H9 (cell line): ENCODE data around the gene BDP1. TPM values are rescaled to one million over a fixed set of nuclear protein-coding genes. Genes with fewer than 3 reads are reported as not detected.

Experiments used
- DNase-seq: peaks from one replicate; pipeline ENCODE4 v3.0.0-alpha.2; 2017
- H2AFZ ChIP-seq: one replicate; pipeline ENCODE4 v1.6.1; 2013; ENCODE audit warnings: mild to moderate bottlenecking, low read length, control low read depth, moderate library complexity
- H2AK5ac ChIP-seq: 2 replicates; pipeline ENCODE4 v1.6.1; 2013; ENCODE audit warnings: low read length, control low read depth, mixed read lengths; ENCODE audit not compliant: insufficient read length
- H2BK120ac ChIP-seq: one replicate; pipeline ENCODE4 v1.6.1; 2013; ENCODE audit warnings: low read depth, mild to moderate bottlenecking, low read length, control low read depth, inconsistent platforms; ENCODE audit not compliant: poor library complexity, severe bottlenecking
- H2BK12ac ChIP-seq: 2 replicates; pipeline ENCODE4 v1.6.1; 2013; ENCODE audit warnings: low read length, control low read depth, mixed read lengths, low read depth; ENCODE audit not compliant: insufficient read length
- H2BK15ac ChIP-seq: 2 replicates; pipeline ENCODE4 v1.6.1; 2013; ENCODE audit warnings: low read depth, low read length, control low read depth
- H2BK20ac ChIP-seq: one replicate; pipeline ENCODE4 v1.6.1; 2013; ENCODE audit warnings: low read depth, mild to moderate bottlenecking, low read length, control low read depth, inconsistent platforms; ENCODE audit not compliant: poor library complexity, severe bottlenecking
- H2BK5ac ChIP-seq: 2 replicates; pipeline ENCODE4 v1.6.1; 2013; ENCODE audit warnings: low read length, control low read depth, mixed read lengths; ENCODE audit not compliant: insufficient read length
- H3K14ac ChIP-seq: 2 replicates; pipeline ENCODE4 v1.6.1; 2013; ENCODE audit warnings: low read length, control low read depth; ENCODE audit not compliant: insufficient read depth
- H3K18ac ChIP-seq: 2 replicates; pipeline ENCODE4 v1.6.1; 2013; ENCODE audit warnings: low read depth, mild to moderate bottlenecking, mixed read lengths, low read length, control low read depth; ENCODE audit not compliant: insufficient read length
- H3K23ac ChIP-seq: 2 replicates; pipeline ENCODE4 v1.6.1; 2013; ENCODE audit warnings: low read length, control low read depth, mixed read lengths, low read depth; ENCODE audit not compliant: insufficient read length
- H3K23me2 ChIP-seq: 2 replicates; pipeline ENCODE4 v1.6.1; 2013; ENCODE audit warnings: low read depth, mild to moderate bottlenecking, mixed read lengths, low read length, control low read depth; ENCODE audit not compliant: insufficient read length, poor library complexity, severe bottlenecking
- H3K27ac ChIP-seq: 2 replicates; pipeline ENCODE4 v1.5.1; 2013; ENCODE audit warnings: low read length, control low read depth, mixed read lengths, low read depth; ENCODE audit not compliant: insufficient read length
- H3K27me3 ChIP-seq: 2 replicates; pipeline ENCODE4 v1.6.1; 2013; ENCODE audit warnings: low read length, control low read depth, inconsistent platforms; ENCODE audit not compliant: insufficient read depth
- H3K4ac ChIP-seq: 2 replicates; pipeline ENCODE4 v1.6.1; 2013; ENCODE audit warnings: low read depth, mild to moderate bottlenecking, control low read depth, inconsistent platforms, low read length, moderate library complexity
- H3K4me1 ChIP-seq: 2 replicates; pipeline ENCODE4 v1.6.1; 2013; ENCODE audit warnings: low read length, control low read depth, inconsistent platforms; ENCODE audit not compliant: insufficient read depth
- H3K4me2 ChIP-seq: 2 replicates; pipeline ENCODE4 v1.6.1; 2013; ENCODE audit warnings: low read length, control low read depth, mixed read lengths; ENCODE audit not compliant: insufficient read length, insufficient read depth
- H3K56ac ChIP-seq: 2 replicates; pipeline ENCODE4 v1.6.1; 2013; ENCODE audit warnings: low read depth, mild to moderate bottlenecking, mixed read lengths, low read length, control low read depth; ENCODE audit not compliant: insufficient read length
- H3K79me1 ChIP-seq: 2 replicates; pipeline ENCODE4 v1.6.1; 2013; ENCODE audit warnings: low read depth, mild to moderate bottlenecking, moderate library complexity, low read length, control low read depth, inconsistent platforms; ENCODE audit not compliant: insufficient read depth, poor library complexity, severe bottlenecking
- H3K79me2 ChIP-seq: 2 replicates; pipeline ENCODE4 v1.6.1; 2013; ENCODE audit warnings: low read length, control low read depth, inconsistent platforms; ENCODE audit not compliant: insufficient read depth
- H3K9ac ChIP-seq: 2 replicates; pipeline ENCODE4 v1.6.1; 2013; ENCODE audit warnings: low read length, control low read depth, mixed read lengths; ENCODE audit not compliant: insufficient read length; ENCODE audit errors: extremely low read depth
- H3K9me3 ChIP-seq: one replicate; pipeline ENCODE4 v1.6.1; 2013; ENCODE audit warnings: low read depth, low read length, inconsistent platforms; ENCODE audit not compliant: control insufficient read depth
- H3T11ph ChIP-seq: one replicate; pipeline ENCODE4 v1.6.1; 2013; ENCODE audit warnings: mild to moderate bottlenecking, low read length, control low read depth, inconsistent platforms
- H4K20me1 ChIP-seq: one replicate; pipeline ENCODE4 v1.6.1; 2013; ENCODE audit not compliant: control insufficient read depth, insufficient read length, insufficient read depth
- H4K5ac ChIP-seq: 2 replicates; pipeline ENCODE4 v1.6.1; 2013; ENCODE audit warnings: low read depth, mild to moderate bottlenecking, mixed read lengths, low read length, control low read depth; ENCODE audit not compliant: insufficient read length
- H4K8ac ChIP-seq: replicated peaks from 2 replicates; pipeline ENCODE4 v1.6.1; 2013; ENCODE audit warnings: low read length, control low read depth, mixed read lengths, low read depth; ENCODE audit not compliant: insufficient read length
- H4K91ac ChIP-seq: 2 replicates; pipeline ENCODE4 v1.6.1; 2013; ENCODE audit warnings: low read depth, mild to moderate bottlenecking, moderate library complexity, mixed read lengths, low read length, control low read depth; ENCODE audit not compliant: insufficient read length
- H3K27ac Mint-ChIP-seq, 3 experiments: 2 replicates in 2 of 3; 3 replicates in 1 of 3; pipeline ENCODE4 v1.8.0; 2020 to 2021; ENCODE audit warnings: mixed read lengths in 3 of 3, mild to moderate bottlenecking in 1 of 3, moderate library complexity in 1 of 3
- H3K27me3 Mint-ChIP-seq: 2 replicates; pipeline ENCODE4 v1.8.0; 2021; ENCODE audit warnings: low read depth, mild to moderate bottlenecking, moderate library complexity, mixed read lengths
- H3K36me3 Mint-ChIP-seq, 3 experiments: 2 replicates in 2 of 3; 3 replicates in 1 of 3; pipeline ENCODE4 v1.8.0; 2020 to 2021; ENCODE audit warnings: low read depth in 3 of 3, mixed read lengths in 3 of 3; ENCODE audit not compliant: insufficient read depth in 1 of 3
- H3K4me1 Mint-ChIP-seq, 2 experiments: 2 replicates each; pipeline ENCODE4 v1.8.0; 2020; ENCODE audit warnings: mixed read lengths in 2 of 2
- H3K4me3 Mint-ChIP-seq, 2 experiments: 2 replicates in 1 of 2; 3 replicates in 1 of 2; pipeline ENCODE4 v1.8.0; 2020 to 2021; ENCODE audit warnings: mild to moderate bottlenecking in 2 of 2, mixed read lengths in 2 of 2, moderate library complexity in 1 of 2
- H3K9me3 Mint-ChIP-seq, 2 experiments: 2 replicates in 1 of 2; 3 replicates in 1 of 2; pipeline ENCODE4 v1.8.0; 2020; ENCODE audit warnings: mild to moderate bottlenecking in 2 of 2, mixed read lengths in 2 of 2, moderate library complexity in 1 of 2
- WGBS: extraction: QIAGEN DNeasy Blood & Tissue Kit; methylation state at CpG from one replicate; pipeline ENCODE4 v1.1.7; 2013; ENCODE audit warnings: missing lambda C conversion rate, low lambda C conversion rate, mixed read lengths; ENCODE audit not compliant: insufficient read length; ENCODE audit errors: extremely low coverage; 5-methylcytosine and 5-hydroxymethylcytosine counted together
- total RNA-seq: library from RNA; stranded (reverse); gene quantifications from 2 replicates; pipeline ENCODE4 v1.2.1, GENCODE V29; 2021
- TF ChIP-seq, protein P1 (sequence below): fragments of 200-600 bp; sonication (generic); conservative IDR thresholded peaks from 3 replicates; pipeline ENCODE4 v1.8.0; 2021; ENCODE audit warnings: antibody characterized with exemption, mild to moderate bottlenecking

The BDP1 gene
- total RNA-seq, 1 experiment from 2014 or later = 31.5 TPM

- Histone ChIP-seq H3T11ph (no peak overlapping the region), H4K8ac (no peak overlapping the region), H3K27me3 (no peaks in the 10 kb centered on the region), H4K5ac (no peak overlapping the region), H3K23ac (no peak overlapping the region), H3K27ac (no peak overlapping the region), H2BK20ac (no peak overlapping the region), H3K4me1 (no peaks in the 10 kb centered on the region), H3K9me3 (no peaks in the 10 kb centered on the region), H3K18ac (no peak overlapping the region), H2AFZ (no peak overlapping the region), H3K23me2 (no peaks in the 10 kb centered on the region), H2BK12ac (no peak overlapping the region), H3K79me1 (peaks cover 3% of the 10 kb centered on the region), H3K4ac (no peak overlapping the region), H3K14ac (no peak overlapping the region), H2BK15ac (no peak overlapping the region), H2BK5ac (no peak overlapping the region), H4K20me1 (no peaks in the 10 kb centered on the region), H3K79me2 (peaks cover 10% of the 10 kb centered on the region; the same call in 1 of the 2 replicates), H2BK120ac (no peak overlapping the region), H3K56ac (no peak overlapping the region), H3K9ac (peak overlapping the region; percentile 86), H2AK5ac (no peak overlapping the region), H4K91ac (no peak overlapping the region), H3K4me2 (peak overlapping the region; percentile 93)
- DNase-seq = no peak
- Mint-ChIP-seq H3K27me3 (no peaks in the 10 kb centered on the region; the same call in 1 of the 2 replicates), H3K36me3 (peaks cover 15 to 26% (median 25%) of the 10 kb centered on the region in 3 experiments; a peak in 6 of 7 replicates), H3K27ac (peak overlapping the region in 2 of 3 experiments; percentile 93 to 98; a peak in 4 of 7 replicates), H3K4me3 (peak overlapping the region; percentile 98 to 100), H3K4me1 (peaks cover 11 to 12% of the 10 kb centered on the region in 2 experiments), H3K9me3 (no peaks in the 10 kb centered on the region; a peak in 1 of 5 replicates)
- no CpG with 5 or more reads among the region's 4 CpGs for WGBS
- TF ChIP-seq, protein P1, sequence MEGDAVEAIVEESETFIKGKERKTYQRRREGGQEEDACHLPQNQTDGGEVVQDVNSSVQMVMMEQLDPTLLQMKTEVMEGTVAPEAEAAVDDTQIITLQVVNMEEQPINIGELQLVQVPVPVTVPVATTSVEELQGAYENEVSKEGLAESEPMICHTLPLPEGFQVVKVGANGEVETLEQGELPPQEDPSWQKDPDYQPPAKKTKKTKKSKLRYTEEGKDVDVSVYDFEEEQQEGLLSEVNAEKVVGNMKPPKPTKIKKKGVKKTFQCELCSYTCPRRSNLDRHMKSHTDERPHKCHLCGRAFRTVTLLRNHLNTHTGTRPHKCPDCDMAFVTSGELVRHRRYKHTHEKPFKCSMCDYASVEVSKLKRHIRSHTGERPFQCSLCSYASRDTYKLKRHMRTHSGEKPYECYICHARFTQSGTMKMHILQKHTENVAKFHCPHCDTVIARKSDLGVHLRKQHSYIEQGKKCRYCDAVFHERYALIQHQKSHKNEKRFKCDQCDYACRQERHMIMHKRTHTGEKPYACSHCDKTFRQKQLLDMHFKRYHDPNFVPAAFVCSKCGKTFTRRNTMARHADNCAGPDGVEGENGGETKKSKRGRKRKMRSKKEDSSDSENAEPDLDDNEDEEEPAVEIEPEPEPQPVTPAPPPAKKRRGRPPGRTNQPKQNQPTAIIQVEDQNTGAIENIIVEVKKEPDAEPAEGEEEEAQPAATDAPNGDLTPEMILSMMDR = no peak; the same call in 2 of the 3 replicates
Measured at GRCh38 chr5:71456362-71456743, 902 bp downstream of the BDP1 start.
